ENCODE results near the gene PXK.

DNA sequence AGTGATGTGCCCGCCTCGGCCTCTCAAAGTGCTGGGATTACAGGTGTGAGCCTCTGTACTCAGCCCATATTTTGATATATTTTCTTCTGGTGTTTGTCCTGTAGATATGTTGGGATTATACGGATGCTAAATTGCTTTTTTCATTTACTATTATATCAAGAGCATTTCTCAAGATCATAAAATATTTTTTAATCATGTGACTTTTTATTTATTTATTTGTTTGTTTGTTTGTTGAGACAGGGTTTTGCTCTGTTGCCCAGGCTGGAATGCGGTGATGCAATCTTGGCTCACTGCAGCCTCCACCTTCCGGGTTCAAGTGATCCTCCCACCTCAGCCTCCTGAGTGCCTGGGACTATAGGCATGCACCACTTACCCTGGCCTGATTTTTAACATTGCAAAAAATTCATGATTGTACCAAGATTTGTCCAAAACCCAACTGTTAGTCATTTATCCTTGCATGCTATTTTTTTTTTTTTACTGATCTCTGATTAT is 2.7 kb upstream of the PXK start:
- TF ChIP-seq ZBTB7A (IDR thresholded peaks at IDR 0.05; ENCODE audit: low read depth) (no peak), RAD21 (IDR thresholded peaks at IDR 0.05; ENCODE audit: low read depth) (no peak), EP300 (IDR thresholded peaks at IDR 0.05; ENCODE audit: borderline replicate concordance) (no peak), FOXM1 (IDR thresholded peaks at IDR 0.05; ENCODE audit: borderline replicate concordance, low read depth) (no peak), EGR1 (IDR thresholded peaks at IDR 0.05) (no peak)
- TF ChIP-seq, protein P1, sequence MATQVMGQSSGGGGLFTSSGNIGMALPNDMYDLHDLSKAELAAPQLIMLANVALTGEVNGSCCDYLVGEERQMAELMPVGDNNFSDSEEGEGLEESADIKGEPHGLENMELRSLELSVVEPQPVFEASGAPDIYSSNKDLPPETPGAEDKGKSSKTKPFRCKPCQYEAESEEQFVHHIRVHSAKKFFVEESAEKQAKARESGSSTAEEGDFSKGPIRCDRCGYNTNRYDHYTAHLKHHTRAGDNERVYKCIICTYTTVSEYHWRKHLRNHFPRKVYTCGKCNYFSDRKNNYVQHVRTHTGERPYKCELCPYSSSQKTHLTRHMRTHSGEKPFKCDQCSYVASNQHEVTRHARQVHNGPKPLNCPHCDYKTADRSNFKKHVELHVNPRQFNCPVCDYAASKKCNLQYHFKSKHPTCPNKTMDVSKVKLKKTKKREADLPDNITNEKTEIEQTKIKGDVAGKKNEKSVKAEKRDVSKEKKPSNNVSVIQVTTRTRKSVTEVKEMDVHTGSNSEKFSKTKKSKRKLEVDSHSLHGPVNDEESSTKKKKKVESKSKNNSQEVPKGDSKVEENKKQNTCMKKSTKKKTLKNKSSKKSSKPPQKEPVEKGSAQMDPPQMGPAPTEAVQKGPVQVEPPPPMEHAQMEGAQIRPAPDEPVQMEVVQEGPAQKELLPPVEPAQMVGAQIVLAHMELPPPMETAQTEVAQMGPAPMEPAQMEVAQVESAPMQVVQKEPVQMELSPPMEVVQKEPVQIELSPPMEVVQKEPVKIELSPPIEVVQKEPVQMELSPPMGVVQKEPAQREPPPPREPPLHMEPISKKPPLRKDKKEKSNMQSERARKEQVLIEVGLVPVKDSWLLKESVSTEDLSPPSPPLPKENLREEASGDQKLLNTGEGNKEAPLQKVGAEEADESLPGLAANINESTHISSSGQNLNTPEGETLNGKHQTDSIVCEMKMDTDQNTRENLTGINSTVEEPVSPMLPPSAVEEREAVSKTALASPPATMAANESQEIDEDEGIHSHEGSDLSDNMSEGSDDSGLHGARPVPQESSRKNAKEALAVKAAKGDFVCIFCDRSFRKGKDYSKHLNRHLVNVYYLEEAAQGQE (IDR thresholded peaks at IDR 0.05; ENCODE audit: low read depth), result no peak

Data from Ishikawa (cell line).